ENCODE measurements around the gene LUZP2.

The LUZP2 gene

DNA sequence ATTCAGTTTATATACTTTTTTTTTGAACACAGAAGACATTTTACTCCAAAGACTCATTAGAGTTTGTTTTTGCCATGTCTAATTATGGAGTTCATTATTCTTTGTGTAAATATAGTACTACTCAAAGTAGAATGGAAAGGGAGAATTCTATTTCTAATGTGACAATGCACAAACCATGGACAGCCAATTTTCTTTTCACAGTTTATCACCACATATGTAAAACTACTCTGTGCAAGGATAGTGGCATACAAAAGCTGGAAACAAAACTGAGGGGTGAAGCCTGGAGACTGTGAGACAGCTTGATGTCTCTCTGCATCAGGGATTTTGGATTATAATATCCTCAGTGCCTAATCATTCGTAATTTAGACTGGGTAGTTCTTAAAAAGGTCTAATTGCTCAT, 75.5 kb downstream of the LUZP2 start:
- no peak for DNase-seq

DNA sequence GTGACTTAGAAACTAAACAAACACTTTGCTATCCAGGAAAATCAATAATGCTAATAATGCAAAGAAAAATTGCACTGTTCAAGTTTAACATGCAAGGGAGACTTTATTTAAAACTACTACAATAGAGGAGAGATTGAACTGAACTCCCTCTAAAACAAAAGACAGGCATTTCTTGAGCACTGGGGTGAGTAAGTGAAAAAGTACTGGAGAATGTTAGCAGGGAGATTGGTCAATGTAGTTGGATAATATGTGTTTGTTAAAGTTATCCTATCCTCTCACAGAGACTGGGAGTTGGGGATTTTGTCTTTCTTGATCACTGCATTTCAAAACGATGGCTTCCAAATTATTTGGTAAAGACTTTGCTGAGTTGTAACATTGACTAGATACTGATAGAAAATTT, 77.6 kb downstream of the LUZP2 start:
- DNase-seq, result no peak

DNA sequence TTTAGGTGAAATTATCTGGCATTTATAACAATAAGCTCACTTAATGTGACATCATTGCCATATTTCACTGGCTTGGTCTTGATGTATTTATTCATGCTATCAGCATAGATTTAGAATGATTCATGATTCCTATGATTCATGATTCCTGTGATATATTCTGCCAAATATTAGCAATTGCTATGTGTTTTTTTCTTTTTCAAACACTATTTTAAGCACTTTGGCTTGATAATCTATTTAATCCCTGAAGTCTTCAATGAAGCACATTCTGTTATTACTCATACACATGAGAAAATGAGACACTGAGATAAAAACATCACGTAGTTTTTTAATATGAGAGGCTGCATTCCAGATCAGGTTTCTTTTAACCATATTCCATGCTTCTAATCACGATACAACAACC, 78.5 kb downstream of the LUZP2 start:
- no peak for DNase-seq

DNA sequence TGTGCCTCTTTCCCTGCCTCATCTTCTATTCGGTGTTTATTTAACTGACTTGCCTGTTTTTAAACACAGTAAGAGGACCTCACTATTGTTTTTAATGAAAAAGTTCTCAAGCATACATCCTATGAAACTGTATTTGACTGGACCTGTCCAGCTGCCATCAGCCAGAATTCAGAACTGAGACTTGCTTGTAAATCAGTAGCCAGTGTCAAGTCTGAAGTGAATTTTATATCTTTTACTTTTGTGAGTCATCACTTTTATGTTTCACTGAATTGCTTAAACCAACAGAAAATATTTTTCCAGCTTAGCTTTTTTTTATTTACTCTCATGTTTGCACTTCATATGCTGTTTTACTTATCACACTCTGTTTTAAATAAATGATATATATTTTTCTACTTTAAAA, 88.3 kb downstream of the LUZP2 start:
- DNase-seq, result no peak

DNA sequence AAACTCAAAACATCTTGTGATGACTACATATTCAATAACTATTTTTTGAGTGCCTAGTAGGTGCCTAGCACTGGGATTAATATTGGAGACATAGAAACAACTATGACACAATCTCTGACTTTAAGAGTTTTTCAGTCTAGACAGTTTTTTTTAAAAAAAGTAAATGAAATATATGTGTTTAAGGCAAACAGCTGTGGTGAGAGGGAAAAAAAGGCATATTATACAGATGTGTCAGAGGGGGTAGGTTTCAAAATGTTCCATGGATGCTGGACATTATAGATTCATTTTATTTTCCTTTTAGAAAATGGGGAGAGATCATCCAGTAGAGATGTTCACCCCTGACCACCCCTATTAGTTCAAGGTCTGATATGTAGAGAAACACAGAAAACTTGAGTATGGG, 90.8 kb downstream of the LUZP2 start:
- no peak for DNase-seq

DNA sequence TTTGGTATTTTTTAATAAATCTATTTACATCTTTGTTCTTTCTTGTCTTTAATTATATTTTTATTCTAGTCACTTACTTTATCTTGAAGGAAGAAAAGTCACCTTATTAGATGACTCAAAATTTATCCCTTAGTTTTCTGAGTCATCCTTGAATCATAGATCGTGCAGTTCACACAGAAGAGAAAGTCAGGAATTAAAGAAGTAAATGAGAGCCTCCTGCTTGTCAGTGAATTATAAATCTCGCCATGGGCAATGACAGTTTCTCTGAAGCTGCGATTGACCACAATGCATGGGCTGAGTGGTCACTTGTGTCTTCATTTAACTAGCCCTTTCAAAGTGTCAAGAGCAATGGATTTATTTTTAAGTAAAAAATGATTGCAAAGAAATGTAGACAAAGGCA, 91.2 kb downstream of the LUZP2 start:
- no peak for DNase-seq

DNA sequence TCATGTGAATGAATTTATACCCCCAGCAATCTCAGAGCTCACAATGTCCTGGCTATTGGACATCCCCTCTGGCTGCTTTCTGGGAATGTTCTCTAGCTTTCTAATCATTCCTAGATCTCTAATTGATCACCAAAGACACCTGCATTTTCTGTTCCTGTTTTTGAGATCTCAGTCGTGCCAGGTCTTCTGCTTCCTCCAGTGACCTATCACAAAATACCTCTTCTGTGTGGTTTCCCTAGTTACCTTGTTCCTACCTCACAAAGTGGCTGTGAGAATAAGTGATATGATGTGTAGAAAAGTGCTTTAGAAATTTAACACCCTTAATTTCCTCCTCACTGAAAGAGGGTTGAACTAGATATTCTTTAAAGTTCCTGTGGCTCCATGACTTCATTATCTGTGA, 92.2 kb downstream of the LUZP2 start:
- DNase-seq, result no peak

DNA sequence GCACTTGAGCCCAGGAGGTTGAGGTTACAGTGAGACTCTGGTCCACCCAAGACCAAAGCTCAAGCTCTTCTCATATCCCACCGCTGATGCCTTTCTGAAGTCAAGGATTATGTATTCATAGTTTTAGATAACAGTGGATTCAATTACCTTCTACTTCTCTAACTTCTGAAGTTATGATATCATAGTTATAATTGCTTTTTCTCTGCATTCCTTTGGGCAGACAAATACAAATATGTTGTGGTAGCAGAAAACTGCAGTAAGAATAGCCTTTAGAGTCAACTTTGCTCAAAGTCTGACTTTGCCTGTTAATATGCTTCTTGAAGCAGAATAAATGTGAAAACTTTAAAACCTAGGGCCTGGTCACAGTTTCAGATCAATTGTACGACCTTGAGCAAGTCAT, 94.4 kb downstream of the LUZP2 start:
- no peak for DNase-seq

DNA sequence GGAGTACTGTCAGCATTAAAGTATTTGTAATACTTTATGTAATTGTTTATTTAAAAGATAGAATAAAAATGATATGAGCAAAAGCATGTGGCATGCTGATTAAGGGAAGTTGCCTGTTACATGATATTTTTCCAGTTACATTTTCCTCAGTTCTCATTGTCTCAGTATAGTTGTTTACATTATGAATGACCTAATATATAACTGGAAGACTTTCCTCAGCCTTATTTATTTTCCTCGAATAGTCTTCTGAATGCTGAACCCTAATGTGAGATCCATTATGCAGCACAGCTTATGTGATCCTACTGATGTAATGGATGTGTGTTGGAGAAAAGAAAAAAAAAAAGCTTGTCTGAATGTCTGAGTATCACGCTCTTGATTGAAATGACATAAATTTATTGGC, 95.5 kb downstream of the LUZP2 start:
- no peak for DNase-seq

DNA sequence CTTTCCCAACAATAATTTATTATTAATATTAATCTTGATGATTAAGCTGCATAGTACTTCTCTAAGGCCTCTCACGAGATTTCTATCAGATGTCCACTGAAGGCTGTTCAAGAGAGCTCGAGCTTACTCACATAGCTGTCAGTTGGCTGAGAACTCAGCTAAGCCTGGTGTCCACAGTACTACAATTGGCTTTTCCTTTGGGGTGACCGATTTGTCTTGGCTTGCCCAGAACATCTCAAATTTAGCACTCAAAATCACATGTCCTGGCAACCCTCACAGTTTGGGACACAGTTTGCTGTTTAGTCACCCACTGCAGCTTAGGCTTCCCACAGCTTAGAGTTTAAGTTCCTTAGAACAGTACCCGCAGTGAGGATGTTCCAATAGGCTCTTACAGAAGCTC, 96.5 kb downstream of the LUZP2 start:
- DNase-seq, result no peak

DNA sequence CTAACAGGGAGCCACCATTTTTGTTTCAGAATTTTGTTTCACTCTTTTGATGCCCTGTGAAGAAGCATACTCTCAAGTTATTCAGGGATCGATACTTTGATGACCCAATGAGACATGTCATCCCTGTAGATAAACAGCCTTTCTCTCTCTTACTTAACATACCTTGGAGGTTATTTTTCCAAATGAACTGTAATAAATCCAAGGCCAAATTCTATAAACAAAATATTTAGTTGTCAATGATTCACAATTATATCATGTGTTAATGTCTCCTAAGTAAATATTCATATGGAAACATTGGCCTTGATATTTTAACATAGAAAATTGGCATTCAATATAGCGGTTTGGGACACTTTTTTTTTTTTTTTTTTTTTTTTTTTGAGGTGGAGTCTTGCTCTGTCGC, 97.5 kb downstream of the LUZP2 start:
- DNase-seq, result no peak

DNA sequence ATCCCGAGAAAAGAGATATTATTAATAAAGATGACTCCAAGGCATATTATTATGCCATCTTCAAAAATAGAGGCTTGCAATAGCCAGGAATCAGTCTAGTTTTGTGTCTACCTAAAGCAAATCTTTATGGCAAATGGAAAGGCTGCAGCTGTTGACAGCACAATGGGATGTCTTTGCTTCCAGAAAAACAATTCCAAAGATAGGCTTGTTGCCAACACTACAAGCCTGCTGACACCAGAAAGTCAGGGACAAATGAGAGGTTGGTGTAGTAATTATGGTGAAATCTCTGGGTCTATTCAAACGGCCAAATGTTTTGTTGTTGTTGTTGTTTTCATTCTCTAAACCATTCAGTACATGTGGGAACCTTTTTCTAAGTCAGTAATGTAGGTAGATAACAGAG, 101.8 kb downstream of the LUZP2 start:
- no peak for DNase-seq

DNA sequence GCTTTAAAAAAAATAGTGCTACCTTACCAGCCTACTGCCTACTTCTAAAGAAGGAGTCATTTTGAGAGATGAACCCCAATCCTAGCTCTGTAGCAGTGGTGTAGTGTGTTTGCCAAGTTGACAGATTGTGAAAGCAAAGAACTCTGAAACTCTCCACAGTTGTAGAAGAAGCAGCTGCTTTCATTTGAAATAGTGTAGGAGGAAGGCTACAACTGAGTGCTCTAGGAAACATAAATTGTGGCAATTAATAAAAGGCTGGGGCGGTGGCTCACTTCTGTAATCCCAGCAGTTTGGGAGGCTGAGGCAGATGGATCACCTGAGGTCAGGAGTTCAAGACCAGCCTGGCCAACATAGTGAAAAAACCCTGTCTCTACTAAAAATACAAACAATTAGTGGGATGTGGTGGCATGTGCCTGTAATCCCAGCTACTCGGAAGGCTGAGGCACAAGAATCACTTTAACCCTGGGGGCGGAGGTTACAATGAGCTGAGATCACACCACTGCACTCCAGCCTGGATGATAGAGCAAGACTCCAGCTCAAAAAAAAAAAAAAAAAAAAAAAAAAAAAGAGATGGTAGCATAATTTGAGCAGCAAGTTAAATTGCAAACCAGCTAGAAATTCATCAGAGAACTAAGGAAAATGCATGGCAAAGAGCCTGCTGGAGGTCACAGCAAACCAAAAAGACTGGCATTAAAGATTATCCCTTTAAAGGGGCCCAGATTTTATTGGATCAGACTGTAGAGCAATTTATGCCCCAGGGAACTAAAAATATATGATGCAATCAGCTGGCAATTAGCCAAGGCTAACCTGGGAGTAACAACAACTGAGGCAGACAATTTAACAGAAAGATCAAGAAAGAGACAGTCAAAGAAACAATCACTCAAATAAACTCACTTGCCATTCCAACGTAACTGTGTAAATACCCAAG, 112.6 kb downstream of the LUZP2 start:
- DNase-seq, result no peak

DNA sequence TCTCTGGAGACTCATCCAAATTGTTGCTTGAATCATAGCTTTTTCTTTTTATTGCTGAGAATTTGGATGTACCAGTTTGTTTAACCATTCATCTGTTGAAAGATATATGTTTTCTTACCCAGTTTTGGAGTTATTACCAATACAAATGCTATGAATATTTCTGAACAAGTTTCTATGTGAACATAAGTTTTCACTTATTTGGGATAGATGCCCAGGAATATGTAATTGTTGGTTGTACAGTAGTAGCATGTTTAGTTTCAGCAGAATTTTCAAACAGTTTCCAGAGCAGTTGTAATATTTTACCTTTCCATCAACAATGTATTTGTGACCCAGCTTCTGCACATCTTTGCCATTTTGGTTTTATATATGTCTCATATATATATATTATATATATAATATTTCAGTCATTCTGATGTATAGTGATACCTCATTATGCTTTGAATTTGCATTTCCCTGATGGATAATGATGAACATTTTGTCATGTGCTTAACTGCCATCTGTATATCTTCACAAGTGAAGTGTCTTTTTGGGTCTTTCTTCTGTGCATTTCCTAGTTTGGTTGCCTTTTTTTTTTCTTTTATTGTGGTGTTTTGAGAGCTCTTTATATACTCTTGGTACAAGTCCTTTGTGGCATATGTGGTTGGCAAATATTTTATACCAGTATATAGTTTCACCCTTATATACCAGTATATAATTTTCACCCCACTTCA, 118.8 kb downstream of the LUZP2 start:
- DNase-seq, result no peak

DNA sequence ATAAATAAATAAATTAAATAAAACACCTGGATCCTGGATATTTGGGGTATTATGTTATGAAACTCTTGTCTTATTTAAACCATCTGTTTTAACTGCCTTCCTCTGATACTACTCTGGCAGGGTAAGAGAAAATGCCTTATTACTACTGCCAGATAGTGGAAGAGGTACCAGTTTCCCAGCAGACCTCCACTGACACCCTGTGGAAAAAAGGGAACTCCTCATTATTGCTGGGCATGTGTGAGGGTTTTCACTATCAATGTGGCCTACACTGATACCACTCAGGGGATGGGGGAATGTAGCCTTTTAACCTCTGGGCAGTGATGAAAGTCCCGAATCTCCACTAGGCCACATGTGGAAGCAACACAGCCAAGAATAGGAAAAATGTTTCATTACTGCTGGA, 121.0 kb downstream of the LUZP2 start:
- DNase-seq, result no peak

DNA sequence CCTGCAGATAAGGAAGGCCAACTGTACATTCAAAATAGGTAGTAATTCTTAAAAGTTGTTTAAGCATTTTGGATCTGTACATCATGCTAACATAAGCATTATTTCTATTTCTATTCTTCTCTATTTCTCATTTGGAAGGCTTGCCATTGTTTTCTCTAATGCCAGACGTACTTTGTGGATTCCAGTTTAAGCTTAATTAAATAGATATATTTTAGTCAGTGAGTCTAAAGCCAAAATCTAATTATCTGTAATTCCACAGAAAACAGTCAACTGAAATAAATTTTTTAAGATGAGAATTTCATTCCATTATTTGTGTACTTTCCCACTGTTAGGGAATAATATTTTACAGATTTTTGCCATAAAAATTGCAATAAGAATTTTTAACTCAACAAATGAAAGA, 123.0 kb downstream of the LUZP2 start:
- no peak for DNase-seq

DNA sequence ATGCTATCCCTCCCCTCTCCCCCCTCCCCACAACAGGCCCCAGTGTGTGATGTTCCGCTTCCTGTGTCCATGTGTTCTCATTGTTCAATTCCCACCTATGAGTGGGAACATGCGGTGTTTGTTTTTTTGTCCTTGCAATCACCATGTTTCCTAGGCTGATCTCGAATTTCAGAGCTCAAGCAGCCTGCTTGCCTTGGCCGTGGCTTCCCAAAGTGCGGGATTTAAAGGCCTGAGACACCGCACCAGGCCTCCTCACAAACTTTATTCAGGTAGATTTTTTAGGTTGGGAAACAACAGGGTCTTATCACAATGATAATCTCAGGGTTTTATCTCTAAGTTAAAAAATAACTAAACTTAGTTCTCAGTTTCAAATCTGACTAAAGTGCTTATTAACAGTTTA, 125.4 kb downstream of the LUZP2 start:
- DNase-seq, result no peak

DNA sequence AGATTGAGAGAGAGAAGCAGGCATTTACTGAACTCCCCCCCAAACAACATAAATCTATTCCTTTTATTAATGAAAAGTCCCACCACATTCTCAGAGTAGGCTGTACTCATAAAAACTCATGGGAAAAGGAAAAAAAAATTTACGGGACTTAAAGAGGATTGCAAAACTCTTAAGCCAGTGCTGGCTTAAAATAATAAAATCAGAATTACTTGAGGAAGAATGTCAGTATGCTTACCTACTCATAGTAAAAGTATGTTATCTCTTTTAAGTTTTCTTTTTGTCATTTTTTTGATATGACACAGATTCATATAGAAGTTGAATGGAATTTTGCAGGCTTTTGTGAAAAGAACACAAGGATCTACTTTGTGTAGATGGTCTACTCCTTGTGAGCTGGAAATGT, 126.3 kb downstream of the LUZP2 start:
- DNase-seq, result no peak

DNA sequence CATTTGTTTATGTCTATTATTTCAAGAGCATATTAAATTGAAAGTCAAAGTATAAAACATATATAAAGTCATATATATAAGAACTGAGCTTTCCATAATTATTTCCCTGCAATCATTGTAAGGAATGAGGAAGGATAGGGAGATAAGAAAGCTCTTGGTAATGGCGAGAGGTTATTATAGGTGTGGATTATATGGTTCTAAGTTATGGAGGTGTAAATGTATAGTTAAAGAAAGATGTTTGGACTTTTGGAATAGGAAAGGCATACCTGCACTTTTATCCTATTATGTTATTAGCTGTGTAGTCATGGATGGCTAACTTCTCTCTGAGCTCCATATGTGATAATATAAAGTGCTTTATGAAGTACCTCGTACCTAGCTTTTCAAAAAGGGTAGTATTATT, 127.6 kb downstream of the LUZP2 start:
- DNase-seq, result no peak

DNA sequence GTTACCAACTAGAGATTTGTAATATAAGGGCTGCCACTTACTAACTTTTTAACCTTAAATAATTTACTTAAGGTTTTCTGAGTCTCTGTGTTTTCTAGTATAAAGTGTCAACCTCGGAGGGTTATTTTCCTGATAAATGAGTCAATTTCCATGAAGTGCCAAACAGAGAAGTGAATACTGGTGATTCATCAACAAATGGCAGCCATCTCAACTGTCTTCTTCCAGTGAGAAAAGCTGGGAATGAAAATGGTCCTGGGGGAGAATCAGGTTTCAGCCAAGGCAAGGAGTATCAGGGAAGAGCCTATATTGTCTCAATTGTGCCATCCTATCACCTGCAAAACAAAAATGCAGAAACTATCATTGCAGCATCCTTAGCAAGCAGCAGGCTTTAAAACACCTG, 129.1 kb downstream of the LUZP2 start:
- no peak for DNase-seq

DNA sequence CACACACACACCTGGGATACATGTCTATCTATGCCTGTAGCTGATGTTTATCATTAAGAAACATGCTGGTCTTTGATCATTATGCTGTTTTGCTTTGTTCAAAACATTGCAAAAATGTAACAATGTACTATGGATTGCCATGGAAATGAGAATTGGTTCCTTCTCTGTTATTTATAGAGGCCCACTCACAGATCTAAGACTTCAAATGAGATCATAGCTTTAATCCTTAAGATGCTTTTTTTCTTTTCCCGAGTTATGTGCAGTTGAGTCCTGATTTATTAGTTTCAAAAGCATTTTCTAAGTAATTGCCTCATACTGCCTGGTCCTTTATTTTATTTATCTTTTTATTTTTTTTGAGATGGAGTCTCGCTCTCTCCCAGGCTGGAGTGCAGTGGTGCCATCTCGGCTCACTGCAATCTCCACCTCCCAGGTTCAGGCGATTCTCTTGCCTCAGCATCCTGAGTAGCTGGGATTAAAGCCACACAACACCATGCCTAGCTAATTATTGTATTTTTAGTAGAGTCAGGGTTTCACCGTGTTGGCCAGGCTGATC, 131.4 kb downstream of the LUZP2 start:
- DNase-seq, result no peak

DNA sequence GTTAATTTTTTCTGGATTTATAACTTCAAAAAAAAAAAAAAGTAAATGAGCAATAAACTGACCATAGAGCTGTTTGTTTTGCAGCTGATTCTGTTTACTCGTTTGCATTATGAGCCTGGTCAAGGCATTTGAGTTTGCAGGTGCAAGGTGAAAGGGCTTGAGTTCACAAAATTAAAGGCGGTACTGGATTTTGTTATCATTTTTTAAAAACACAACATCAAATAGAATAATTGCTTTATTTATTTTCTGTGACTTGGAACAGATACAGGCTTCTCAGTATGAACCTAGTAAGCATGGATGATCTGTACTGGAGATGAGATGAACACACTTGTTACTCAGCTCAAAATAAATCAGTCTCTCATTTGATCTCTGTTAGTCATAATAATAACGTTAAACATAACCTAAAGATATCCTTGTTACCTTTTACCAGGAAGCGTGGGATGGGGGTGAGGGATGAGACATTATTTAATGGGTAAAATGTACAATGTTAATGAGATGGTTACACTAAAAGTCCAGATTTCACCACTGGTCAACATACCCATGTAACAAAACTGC, 137.8 kb downstream of the LUZP2 start:
- DNase-seq, result no peak

DNA sequence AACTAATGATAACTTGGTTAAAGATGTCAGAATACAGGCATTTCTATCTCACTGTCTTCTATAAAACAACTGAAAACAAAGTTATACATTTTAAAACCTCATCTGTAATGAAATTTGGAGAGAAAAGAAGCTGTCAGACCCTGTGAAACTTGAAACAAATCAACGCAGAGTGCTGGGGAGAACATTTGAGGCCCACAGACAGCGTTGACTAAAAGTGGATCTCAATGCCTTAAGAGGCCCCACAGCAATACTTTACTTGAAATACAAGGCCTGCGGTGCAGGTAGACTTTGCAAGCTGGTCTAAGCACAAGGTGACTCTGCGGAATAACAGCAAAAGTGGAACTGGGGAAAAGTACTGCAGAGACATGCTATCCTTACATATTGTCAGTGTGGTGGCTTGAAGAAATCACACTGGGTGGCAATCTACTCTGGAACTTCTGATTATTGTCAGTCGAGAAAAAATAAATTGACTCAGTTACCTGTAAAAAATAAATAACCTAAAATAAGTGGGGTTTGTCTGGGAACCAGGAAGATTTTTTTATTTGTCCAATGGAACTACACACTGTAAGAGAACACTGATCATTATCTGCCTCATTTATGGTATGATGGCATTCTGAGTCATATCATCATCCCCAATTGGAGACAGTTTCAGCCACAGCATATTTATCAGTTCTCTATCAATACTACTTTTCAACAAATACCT, 138.9 kb downstream of the LUZP2 start:
- no peak for DNase-seq

Data from GF-D8 (cell line).